ENCODE measurements around the gene PLCB3.

PLCB3 gene

DNA sequence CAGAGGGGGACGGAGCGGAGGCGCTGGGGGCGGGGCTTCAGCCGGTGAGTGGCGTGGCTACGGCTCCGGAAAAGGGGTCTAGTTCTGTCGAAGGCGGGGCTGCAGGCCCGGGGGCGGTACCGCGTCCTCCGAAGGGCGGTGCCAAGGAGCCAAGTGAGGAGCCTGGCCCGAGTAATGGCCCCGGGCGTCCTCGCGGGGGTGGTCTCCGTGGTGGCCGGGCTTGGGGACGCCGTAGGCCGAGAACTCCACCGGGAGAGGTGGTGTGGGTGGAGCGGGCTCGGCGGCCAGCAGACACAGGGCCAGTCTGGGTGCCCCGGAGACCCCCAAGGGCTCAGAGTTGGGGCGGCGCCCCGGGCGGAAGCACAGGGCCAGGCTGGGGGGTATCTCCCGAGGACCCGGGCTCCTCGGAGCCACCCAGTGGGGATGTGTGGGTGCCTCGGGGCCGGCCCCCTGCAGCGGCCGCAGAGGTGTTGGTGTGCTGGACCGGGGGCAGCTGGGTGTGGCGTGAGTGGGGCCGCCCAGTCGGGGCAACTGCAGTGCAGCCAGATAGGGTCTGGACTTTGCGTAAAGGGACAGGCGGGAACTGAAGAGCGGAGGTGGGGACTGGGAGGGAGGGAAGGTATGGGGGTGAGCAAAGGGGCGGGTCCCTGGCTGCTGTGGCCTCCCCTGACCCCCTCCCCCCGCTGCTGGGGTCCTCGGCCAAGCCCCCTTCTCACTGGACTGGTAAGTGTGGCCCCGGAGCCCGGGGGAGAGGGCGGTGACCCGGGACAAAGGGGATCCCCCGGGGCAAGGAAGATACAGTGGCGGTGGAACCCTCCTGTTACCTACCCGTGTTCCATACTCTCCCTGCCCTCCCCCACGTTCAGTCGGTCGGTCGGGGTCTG is 9.6 kb upstream of the PLCB3 start:
- TF ChIP-seq TAF1 (IDR thresholded peaks at IDR 0.05; ENCODE audit: borderline replicate concordance, insufficient read depth, low read length) (peak; percentile 65), SIN3A (IDR thresholded peaks at IDR 0.05; ENCODE audit: borderline replicate concordance, insufficient read depth, low read length) (peak; percentile 43; the same call in 1 of the 2 replicates), POLR2AphosphoS5 (IDR thresholded peaks at IDR 0.05; ENCODE audit: low read depth, low read length) (peak; percentile 61; the same call in 1 of the 2 replicates)
- TF ChIP-seq, protein P1, sequence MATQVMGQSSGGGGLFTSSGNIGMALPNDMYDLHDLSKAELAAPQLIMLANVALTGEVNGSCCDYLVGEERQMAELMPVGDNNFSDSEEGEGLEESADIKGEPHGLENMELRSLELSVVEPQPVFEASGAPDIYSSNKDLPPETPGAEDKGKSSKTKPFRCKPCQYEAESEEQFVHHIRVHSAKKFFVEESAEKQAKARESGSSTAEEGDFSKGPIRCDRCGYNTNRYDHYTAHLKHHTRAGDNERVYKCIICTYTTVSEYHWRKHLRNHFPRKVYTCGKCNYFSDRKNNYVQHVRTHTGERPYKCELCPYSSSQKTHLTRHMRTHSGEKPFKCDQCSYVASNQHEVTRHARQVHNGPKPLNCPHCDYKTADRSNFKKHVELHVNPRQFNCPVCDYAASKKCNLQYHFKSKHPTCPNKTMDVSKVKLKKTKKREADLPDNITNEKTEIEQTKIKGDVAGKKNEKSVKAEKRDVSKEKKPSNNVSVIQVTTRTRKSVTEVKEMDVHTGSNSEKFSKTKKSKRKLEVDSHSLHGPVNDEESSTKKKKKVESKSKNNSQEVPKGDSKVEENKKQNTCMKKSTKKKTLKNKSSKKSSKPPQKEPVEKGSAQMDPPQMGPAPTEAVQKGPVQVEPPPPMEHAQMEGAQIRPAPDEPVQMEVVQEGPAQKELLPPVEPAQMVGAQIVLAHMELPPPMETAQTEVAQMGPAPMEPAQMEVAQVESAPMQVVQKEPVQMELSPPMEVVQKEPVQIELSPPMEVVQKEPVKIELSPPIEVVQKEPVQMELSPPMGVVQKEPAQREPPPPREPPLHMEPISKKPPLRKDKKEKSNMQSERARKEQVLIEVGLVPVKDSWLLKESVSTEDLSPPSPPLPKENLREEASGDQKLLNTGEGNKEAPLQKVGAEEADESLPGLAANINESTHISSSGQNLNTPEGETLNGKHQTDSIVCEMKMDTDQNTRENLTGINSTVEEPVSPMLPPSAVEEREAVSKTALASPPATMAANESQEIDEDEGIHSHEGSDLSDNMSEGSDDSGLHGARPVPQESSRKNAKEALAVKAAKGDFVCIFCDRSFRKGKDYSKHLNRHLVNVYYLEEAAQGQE (IDR thresholded peaks at IDR 0.05; ENCODE audit: insufficient read depth in 1 of 2, low read depth in 2 of 2, low read length in 2 of 2) = no peak

DNA sequence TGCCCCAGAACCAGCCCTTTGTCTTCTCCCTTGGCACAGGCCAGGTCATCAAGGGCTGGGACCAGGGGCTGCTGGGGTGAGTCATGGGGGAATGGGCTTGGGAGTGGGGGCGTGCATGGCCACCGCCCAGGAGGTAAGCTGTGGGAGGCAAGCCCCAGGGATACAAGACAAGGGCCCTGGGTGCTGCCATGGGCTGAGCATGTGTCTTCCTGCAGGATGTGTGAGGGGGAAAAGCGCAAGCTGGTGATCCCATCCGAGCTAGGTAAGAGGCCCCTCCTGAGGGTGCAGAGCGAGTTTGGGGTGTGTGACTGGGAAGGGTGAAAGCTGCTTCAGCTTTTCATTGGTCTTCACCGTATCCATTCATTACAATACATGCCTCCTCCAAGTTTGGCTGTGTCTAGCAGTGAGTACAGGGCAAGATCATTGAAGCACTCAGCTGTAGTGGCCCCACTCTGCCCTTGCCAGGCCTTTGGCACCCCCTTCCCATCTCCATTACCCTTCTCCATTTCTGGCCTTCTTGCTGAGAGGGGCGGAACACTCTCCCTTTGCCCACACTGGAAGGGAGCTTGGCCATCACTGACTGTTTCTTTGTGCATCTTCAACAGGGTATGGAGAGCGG is 8.0 kb upstream of the PLCB3 start:
- TF ChIP-seq FOXP2 (optimal IDR thresholded peaks at IDR 0.05; ENCODE audit: borderline replicate concordance, extremely low read depth, extremely low read length, insufficient read depth) (no peak), TAF1 (IDR thresholded peaks at IDR 0.05; ENCODE audit: borderline replicate concordance, insufficient read depth, low read length) (no peak), POLR2AphosphoS5 (IDR thresholded peaks at IDR 0.05; ENCODE audit: low read depth, low read length) (peak; percentile 64), SIN3A (IDR thresholded peaks at IDR 0.05; ENCODE audit: borderline replicate concordance, insufficient read depth, low read length) (no peak)
- TF ChIP-seq, protein P1 (IDR thresholded peaks at IDR 0.05; ENCODE audit: insufficient read depth in 1 of 2, low read depth in 2 of 2, low read length in 2 of 2) = no peak

DNA sequence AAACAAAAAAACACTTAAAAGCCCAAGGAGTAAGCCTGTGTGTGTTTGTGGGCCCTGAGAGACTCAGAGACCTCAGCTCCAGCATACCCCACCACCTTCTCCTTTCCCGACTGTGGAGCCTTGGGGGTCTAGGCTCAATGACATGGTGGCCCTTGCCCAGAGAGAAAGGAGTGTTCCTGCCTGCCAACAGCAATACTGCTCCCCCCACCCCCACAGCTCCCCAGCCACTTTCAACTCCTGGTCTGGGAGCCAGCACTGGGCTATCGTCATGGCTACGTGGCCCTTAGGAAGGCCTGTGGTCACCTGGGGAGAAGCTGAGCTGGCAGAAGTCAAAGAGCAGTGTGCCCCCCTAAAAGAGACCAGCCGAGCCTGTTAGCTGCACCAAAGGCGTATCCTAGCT is 7.2 kb upstream of the PLCB3 start:
- no peak for TF ChIP-seq POLR2AphosphoS5 (IDR thresholded peaks at IDR 0.05; ENCODE audit: low read depth, low read length)
- no peak for TF ChIP-seq TAF1 (IDR thresholded peaks at IDR 0.05; ENCODE audit: borderline replicate concordance, insufficient read depth, low read length)
- TF ChIP-seq SIN3A (IDR thresholded peaks at IDR 0.05; ENCODE audit: borderline replicate concordance, insufficient read depth, low read length) = no peak
- TF ChIP-seq, protein P1 (IDR thresholded peaks at IDR 0.05; ENCODE audit: insufficient read depth in 1 of 2, low read depth in 2 of 2, low read length in 2 of 2) = no peak

DNA sequence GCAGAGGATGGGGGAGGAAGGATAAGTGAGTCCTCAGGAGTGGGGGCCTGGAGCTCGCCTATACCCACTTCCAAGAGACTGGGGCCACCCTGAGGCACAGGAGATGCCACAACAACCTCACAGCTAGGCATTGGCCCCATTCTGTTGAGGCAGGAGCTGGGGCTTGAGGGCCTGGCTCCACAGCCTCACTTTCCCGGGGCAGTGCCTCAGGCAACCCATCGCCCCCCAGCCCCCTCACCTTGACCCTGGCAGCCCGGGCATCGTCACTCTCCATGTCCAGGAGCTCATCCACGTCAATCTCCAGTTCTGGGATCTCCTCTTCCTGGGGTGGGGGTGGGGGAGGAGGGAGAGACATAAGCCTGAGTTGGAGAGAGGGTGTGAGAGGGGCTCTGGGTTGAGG is 6.4 kb upstream of the PLCB3 start:
- TF ChIP-seq SIN3A (IDR thresholded peaks at IDR 0.05; ENCODE audit: borderline replicate concordance, insufficient read depth, low read length) (no peak), POLR2AphosphoS5 (IDR thresholded peaks at IDR 0.05; ENCODE audit: low read depth, low read length) (no peak), TAF1 (IDR thresholded peaks at IDR 0.05; ENCODE audit: borderline replicate concordance, insufficient read depth, low read length) (no peak), FOXP2 (optimal IDR thresholded peaks at IDR 0.05; ENCODE audit: borderline replicate concordance, extremely low read depth, extremely low read length, insufficient read depth) (no peak)
- TF ChIP-seq, protein P1 (IDR thresholded peaks at IDR 0.05; ENCODE audit: insufficient read depth in 1 of 2, low read depth in 2 of 2, low read length in 2 of 2) = no peak
